ENCODE results near the gene ERICH4. TPM values are rescaled to one million over a fixed set of nuclear protein-coding genes. Genes with fewer than 3 reads are reported as not detected.

The ERICH4 gene, protein sequence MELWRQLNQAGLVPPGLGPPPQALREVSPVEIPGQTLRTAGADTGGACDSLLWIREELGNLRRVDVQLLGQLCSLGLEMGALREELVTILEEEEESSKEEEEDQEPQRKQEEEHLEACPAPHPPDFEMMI
- total RNA-seq = not detected in 2 replicates

GRCh38 chr19:41442473-41443355 lies at the start of gene ERICH4:
Gene ERICH4 (plus strand): TSS chr19:41443156. CDS start chr19:41443170, 14 bp downstream.

GRCh38 chr19:41397086-41398049 lies 45.6 kb upstream of the ERICH4 start, which contains the start of the genes BCKDHA and EXOSC5:
Gene BCKDHA (plus strand): TSS chr19:41397818. CDS start chr19:41397828, 10 bp downstream.
Gene EXOSC5 (minus strand): TSS chr19:41397359. CDS start chr19:41397328, 31 bp downstream.

DNA sequence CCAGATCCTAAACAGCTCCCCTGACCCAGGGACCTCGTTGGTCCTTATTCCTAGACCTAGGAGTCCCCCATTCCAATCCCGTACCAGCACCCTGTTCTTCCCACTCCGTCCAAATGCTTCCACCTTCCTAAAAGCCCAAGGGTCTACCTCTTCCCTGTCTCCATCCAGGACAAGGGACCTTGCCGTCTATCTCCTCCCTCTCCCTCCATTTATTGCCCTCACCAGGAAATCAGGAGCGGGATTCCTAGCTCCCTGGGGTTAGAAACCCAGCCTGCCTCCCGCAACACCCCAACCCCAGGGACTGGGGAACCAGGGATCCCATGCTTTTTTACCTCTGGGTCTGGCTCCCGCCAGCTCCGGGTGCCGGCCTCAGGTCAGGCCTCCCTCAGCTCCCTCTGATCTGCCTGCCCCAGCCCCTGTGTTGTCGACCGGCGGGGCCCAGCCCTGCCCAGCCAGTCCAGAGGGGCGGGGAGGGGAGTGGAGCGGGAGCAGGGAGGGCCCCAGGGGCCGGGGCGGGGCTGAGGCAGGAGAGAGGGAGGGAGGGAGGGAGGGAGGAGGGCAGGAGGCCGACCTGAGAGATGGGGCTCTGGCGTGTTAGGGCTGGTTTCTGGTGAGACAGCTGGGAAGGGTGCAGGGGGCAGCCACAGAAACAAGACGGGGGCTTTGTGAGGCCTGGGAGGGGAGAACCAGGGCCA lies 15.9 kb upstream of the ERICH4 start, which contains the start of gene B3GNT8:
B3GNT8 (minus strand) TSS at position 423 of the 695 bp plus-strand sequence. CDS start 596 bp downstream, outside the sequence.

GRCh38 chr19:41439441-41440222 lies 3.3 kb upstream of the ERICH4 start, which contains the start of gene DMAC2:
Gene DMAC2 (minus strand): TSS chr19:41439912. CDS start chr19:41439899, 13 bp downstream.

Other genes starting within 250 kb of the ERICH4 start
- 6.8 and 7.8 TPM in 2 replicates for gene CYP2S1, start 249.9 kb upstream of the ERICH4 start, total RNA-seq
- 66.6 and 94.9 TPM in 2 replicates for gene AXL, start 223.9 kb upstream of the ERICH4 start, total RNA-seq
- 88.9 and 118 TPM in 2 replicates for gene HNRNPUL1, start 178.8 kb upstream of the ERICH4 start, total RNA-seq
- gene CCDC97, start 133.0 kb upstream of the ERICH4 start, total RNA-seq = 7.7 and 8.1 TPM in 2 replicates
- gene TGFB1, start 89.2 kb upstream of the ERICH4 start, total RNA-seq = 17.8 and 24.1 TPM in 2 replicates
- 6.5 and 7.0 TPM in 2 replicates for gene B9D2, start 79.0 kb upstream of the ERICH4 start, total RNA-seq
- gene TMEM91, start 66.6 kb upstream of the ERICH4 start, total RNA-seq = 8.2 and 12.5 TPM in 2 replicates
- 30.5 and 45.2 TPM in 2 replicates for gene EXOSC5, start 45.8 kb upstream of the ERICH4 start, total RNA-seq
- gene BCKDHA, start 45.3 kb upstream of the ERICH4 start, total RNA-seq = 41.0 and 57.4 TPM in 2 replicates
- 6.3 and 9.4 TPM in 2 replicates for gene B3GNT8, start 15.8 kb upstream of the ERICH4 start, total RNA-seq
- 53.7 and 76.6 TPM in 2 replicates for gene DMAC2, start 3.2 kb upstream of the ERICH4 start, total RNA-seq
- not detected in 2 replicates for gene CEACAM21, start 133.0 kb downstream of the ERICH4 start, total RNA-seq
- gene CEACAM4, start 183.9 kb downstream of the ERICH4 start, total RNA-seq = not detected in 2 replicates
- gene CEACAM7, start 245.1 kb downstream of the ERICH4 start, total RNA-seq = not detected in 2 replicates